ENCODE results near the gene GALR1. TPM values are rescaled to one million over a fixed set of nuclear protein-coding genes. Genes with fewer than 3 reads are reported as not detected.
A peak's percentile ranks its signal among the peaks of the same experiment; 100 is the strongest.
"Not testable (repeated sequence)": the region's sequence is repeated elsewhere in the genome, so short reads cannot be mapped to it uniquely, and the experiment has no call there.

The GALR1 gene
- polyA plus RNA-seq, 1 donor from 2014 or later, result not detected

GRCh38 chr18:77223653-77224052, 26.0 kb upstream of the GALR1 start:
- no peak overlapping the region for H3K4me3 Mint-ChIP-seq
- H3K9me3 Mint-ChIP-seq, result peaks cover 0 to 3% (median 0%) of the 10 kb centered on the region in 3 donors
- H3K27me3 Mint-ChIP-seq, result no peaks in the 10 kb centered on the region
- no peak overlapping the region for H3K27ac Mint-ChIP-seq
- no peaks in the 10 kb centered on the region for H3K36me3 Mint-ChIP-seq
- no peaks in the 10 kb centered on the region for H3K4me1 Mint-ChIP-seq

- Mint-ChIP-seq H3K27ac (no peak overlapping the region), H3K27me3 (peaks cover 17% of the 10 kb centered on the region), H3K4me3 (no peak overlapping the region), H3K4me1 (peaks cover 0 to 2% (median 0%) of the 10 kb centered on the region in 3 donors), H3K36me3 (peaks cover 2% of the 10 kb centered on the region), H3K9me3 (peaks cover 4 to 9% (median 5%) of the 10 kb centered on the region in 3 donors)
Measured at GRCh38 chr18:77230645-77231044, 19.0 kb upstream of the GALR1 start.

DNA sequence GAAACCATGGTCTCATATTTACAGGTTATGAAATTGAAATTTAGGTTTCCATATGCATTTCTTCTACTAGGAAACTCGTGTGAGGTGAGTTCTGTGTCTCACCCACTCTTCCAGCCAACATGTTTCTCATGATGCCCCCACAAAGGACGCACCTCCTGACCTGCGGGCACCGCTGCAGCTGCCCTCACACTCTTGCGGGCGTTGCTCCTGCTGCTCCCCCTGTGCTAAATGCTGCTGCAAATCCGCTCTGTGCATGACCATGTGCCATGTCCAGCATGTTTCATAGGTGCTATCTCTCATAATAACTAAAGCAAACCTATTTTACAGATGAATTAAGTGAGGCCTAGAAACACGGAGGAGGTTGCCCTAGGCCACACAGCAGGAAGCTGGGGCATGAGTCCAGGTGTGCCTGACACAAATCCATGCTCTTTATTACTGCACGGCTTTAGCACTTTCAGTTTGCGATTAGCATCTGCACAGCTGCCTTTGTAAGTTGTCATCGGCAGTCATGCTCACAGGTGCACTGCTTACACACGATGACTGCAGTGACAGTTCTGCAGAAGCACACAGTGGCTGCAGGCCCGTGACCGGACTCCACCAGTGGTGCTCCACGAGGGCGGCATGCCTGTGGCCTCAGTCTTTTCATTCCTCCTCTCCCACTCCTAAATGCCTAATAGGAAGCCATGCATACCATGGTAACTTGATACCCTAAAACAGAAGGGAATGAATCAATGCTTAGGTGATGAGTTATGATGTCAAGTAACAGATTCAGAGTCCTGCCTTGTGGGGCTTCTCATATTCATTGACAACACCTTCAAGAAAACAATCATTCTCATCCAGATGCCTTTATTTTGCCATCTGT, 14.9 kb upstream of the GALR1 start:
- peaks cover 4% of the 10 kb centered on the region for H3K36me3 Mint-ChIP-seq
- H3K27me3 Mint-ChIP-seq, result peaks cover 19% of the 10 kb centered on the region
- peaks cover 8 to 24% (median 19%) of the 10 kb centered on the region in 3 donors for H3K9me3 Mint-ChIP-seq
- no peak overlapping the region for H3K27ac Mint-ChIP-seq
- peaks cover 0 to 2% (median 0%) of the 10 kb centered on the region in 3 donors for H3K4me1 Mint-ChIP-seq
- no peak overlapping the region for H3K4me3 Mint-ChIP-seq

DNA sequence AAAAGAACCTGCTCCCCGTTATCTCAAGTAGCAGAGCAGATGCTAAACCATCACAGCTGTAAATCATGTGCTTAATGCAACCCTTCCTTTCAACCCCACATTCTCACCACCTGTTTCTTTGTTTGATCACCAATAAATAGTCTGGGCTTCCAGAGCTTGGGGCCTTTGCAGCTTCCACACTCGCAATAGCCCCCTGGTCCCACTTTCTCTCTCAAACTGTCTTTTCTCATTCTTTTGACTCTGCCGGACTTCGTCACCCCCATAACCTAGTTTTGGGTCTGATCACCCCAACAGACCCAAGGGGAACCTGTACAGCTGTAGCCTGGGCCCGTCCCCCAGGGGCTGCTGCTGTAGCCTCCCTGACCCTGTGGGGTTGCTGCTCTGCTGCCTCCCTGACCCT, 10.4 kb upstream of the GALR1 start:
- H3K27me3 Mint-ChIP-seq, result peaks cover 10% of the 10 kb centered on the region
- peak overlapping the region in 1 of 4 donors; percentile 52 for H3K4me3 Mint-ChIP-seq
- H3K9me3 Mint-ChIP-seq, result peaks cover 6 to 23% (median 15%) of the 10 kb centered on the region in 3 donors
- H3K4me1 Mint-ChIP-seq, H3K27ac Mint-ChIP-seq, H3K36me3 Mint-ChIP-seq: not testable (repeated sequence)

DNA sequence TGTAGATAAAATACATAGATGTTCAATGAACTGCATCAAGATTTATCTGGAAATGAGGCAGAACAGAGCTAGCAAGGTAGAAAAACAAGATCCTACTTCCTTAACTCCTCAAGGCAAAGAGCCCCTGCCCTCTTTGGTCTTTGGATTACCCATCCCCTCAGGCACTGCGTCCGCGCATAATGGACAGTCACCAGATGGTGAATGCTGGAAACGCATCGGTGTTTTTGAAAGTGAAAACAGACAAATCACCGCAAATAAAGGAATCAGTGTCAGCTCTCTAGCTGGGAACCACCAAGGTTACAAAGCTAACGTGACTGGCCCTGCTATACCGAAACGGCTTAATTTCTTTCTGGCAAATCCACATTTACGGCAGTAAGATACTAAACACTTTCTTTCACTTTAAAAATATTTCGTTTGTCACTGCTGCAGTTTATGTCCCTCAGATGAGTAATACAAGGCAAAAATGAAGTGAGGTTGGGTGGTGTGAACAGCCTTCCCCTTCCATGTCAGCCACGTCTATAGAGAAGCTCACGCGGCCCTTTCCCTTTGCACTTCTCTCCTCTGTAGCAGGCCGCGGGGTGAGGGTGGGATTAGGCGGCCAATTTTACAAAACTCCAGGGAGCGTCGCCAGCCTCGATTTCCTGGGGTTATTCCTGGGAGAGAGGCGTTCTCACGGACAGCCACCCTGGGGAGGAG, 627 bp upstream of the GALR1 start:
- Mint-ChIP-seq H3K27me3 (peaks cover 38% of the 10 kb centered on the region), H3K27ac (no peak overlapping the region), H3K36me3 (no peaks in the 10 kb centered on the region), H3K9me3 (peaks cover 3 to 13% (median 5%) of the 10 kb centered on the region in 3 donors), H3K4me3 (peak overlapping the region in 1 of 4 donors; percentile 28), H3K4me1 (peaks cover 1 to 7% (median 3%) of the 10 kb centered on the region in 3 donors)

DNA sequence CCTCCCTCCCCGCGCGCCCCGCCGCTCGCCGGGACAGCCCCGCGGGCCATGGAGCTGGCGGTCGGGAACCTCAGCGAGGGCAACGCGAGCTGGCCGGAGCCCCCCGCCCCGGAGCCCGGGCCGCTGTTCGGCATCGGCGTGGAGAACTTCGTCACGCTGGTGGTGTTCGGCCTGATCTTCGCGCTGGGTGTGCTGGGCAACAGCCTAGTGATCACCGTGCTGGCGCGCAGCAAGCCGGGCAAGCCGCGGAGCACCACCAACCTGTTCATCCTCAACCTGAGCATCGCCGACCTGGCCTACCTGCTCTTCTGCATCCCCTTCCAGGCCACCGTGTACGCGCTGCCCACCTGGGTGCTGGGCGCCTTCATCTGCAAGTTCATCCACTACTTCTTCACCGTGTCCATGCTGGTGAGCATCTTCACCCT, 865 bp downstream of the GALR1 start:
- H3K4me3 Mint-ChIP-seq, result peak overlapping the region in 1 of 4 donors; percentile 54
- H3K36me3 Mint-ChIP-seq, result no peaks in the 10 kb centered on the region
- H3K4me1 Mint-ChIP-seq, result peaks cover 1 to 7% (median 3%) of the 10 kb centered on the region in 3 donors
- H3K27me3 Mint-ChIP-seq, result peaks cover 45% of the 10 kb centered on the region
- H3K27ac Mint-ChIP-seq, result no peak overlapping the region
- H3K9me3 Mint-ChIP-seq, result peaks cover 3 to 10% (median 5%) of the 10 kb centered on the region in 3 donors

DNA sequence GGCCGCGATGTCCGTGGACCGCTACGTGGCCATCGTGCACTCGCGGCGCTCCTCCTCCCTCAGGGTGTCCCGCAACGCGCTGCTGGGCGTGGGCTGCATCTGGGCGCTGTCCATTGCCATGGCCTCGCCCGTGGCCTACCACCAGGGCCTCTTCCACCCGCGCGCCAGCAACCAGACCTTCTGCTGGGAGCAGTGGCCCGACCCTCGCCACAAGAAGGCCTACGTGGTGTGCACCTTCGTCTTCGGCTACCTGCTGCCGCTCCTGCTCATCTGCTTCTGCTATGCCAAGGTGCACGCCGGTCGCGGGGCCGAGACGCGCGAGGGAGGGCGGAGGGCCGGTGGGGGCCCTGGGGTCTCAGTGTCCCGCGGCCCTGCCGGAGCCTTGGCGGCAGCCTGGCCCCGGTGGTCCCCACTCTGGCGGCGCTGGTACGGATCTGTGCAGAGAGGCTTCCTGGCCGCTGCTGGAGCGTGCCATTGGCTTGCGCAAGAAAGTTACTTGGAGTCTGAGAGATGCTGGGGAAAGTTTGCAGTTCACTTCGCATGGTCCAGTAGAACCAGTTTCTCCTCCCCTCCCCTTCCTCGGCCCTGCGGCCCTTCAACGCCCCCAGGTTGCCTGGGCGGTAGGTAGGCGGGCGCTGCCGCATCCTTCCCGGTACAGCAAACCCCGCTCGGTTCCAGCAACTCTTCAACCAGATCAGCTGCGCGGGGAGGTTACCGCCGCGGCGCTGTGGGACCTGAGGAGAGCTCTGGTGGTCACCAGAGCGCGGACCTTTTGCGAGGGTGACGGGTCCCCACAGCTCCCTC, 1.5 kb downstream of the GALR1 start:
- Mint-ChIP-seq H3K36me3 (no peaks in the 10 kb centered on the region), H3K4me3 (peak overlapping the region in 2 of 4 donors; percentile 12 to 54), H3K9me3 (peaks cover 3 to 10% (median 5%) of the 10 kb centered on the region in 3 donors), H3K27ac (no peak overlapping the region), H3K27me3 (peaks cover 44% of the 10 kb centered on the region), H3K4me1 (peaks cover 1 to 7% (median 3%) of the 10 kb centered on the region in 3 donors)

- no peak overlapping the region for H3K27ac Mint-ChIP-seq
- H3K27me3 Mint-ChIP-seq, result peaks cover 47% of the 10 kb centered on the region
- peaks cover 2 to 7% (median 3%) of the 10 kb centered on the region in 3 donors for H3K9me3 Mint-ChIP-seq
- no peak overlapping the region for H3K4me3 Mint-ChIP-seq
- H3K36me3 Mint-ChIP-seq, result no peaks in the 10 kb centered on the region
- peaks cover 1 to 7% (median 3%) of the 10 kb centered on the region in 3 donors for H3K4me1 Mint-ChIP-seq
Measured at GRCh38 chr18:77251730-77252050, 2.0 kb downstream of the GALR1 start.

DNA sequence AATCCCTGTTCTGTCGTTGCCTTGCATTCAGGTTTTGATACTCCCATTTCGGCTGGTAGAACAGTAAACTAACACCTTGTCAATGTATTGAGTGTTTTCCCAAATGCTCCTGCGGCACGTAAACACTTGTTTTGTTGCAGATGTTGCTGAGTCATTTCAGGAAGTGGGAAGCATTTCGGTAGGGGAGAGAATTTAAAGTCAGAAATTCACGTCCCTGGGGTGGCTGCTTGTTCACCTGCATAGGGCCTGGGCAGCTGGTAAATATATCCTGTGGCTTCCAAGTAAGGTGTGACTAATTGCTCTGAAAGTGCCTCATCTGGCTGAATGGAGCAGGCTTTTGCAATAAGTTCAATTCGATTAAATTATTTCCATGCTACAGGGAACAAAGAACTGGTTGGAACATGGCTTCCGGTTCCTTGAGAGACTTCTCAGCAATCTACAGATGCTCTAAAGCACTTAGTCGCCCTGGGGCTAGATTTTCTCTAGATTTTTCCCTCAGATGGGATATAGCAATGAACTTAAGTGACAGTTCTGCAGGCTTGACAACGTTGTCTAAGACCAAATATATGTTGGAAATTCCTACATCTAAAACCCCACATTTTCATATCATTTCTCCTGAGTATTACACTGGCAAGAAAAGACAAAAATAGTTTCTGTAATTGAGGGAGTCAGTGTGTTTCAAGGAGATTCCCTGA, 5.2 kb downstream of the GALR1 start:
- Mint-ChIP-seq H3K27ac (no peak overlapping the region), H3K9me3 (peaks cover 0 to 3% (median 0%) of the 10 kb centered on the region in 3 donors), H3K36me3 (no peaks in the 10 kb centered on the region), H3K27me3 (peaks cover 35% of the 10 kb centered on the region), H3K4me1 (peaks cover 0 to 3% (median 3%) of the 10 kb centered on the region in 3 donors), H3K4me3 (no peak overlapping the region)

GRCh38 chr18:77255426-77256105, 5.9 kb downstream of the GALR1 start:
- Mint-ChIP-seq H3K27me3 (peaks cover 34% of the 10 kb centered on the region), H3K4me3 (no peak overlapping the region), H3K9me3 (peaks cover 0 to 3% (median 0%) of the 10 kb centered on the region in 3 donors), H3K27ac (no peak overlapping the region), H3K36me3 (no peaks in the 10 kb centered on the region), H3K4me1 (peaks cover 0 to 3% (median 2%) of the 10 kb centered on the region in 3 donors)

DNA sequence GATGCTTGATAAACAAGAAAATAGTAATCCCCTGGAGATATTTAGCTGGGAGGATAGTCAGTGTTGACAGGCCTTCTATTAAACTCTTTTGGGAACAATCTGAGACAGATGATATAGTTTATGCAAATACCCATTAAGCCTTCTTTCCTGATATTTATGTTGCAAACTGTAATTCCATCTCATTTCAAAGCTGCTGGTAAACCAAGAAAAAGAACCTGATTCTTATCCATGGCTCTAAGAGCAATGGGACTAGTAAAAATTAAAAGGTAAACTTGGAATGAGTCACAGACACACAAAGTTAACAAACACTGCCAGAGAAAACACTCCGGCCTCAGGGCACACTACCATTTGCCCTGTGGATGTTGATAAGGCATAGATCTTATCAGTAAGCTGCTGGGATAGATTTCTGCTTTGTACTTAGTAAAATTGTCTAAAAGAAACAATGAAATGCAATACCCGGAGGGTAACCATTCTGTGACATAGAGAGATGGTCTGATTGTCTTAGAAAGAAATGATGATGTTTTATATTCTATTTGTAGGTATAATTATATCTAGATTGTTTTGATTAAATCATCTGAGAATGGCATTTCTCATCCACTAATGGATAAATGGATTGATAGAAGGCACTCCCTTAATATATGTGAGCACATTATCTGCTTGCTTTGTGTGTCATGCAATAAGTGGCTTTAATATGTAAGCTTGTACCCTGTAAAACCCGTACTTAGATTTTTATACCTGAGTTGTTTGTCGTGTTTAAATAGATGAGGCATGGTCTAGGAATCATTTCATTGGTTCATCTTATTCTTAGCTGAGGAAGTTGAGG, 13.2 kb downstream of the GALR1 start:
- Mint-ChIP-seq H3K4me1 (peaks cover 0 to 1% (median 0%) of the 10 kb centered on the region in 3 donors), H3K27ac (no peak overlapping the region), H3K4me3 (no peak overlapping the region), H3K36me3 (no peaks in the 10 kb centered on the region), H3K9me3 (peaks cover 4 to 9% (median 8%) of the 10 kb centered on the region in 3 donors), H3K27me3 (peaks cover 5% of the 10 kb centered on the region)

GRCh38 chr18:77263466-77263763, 13.8 kb downstream of the GALR1 start:
- peaks cover 4 to 9% (median 8%) of the 10 kb centered on the region in 3 donors for H3K9me3 Mint-ChIP-seq
- H3K4me3 Mint-ChIP-seq, result no peak overlapping the region
- no peaks in the 10 kb centered on the region for H3K36me3 Mint-ChIP-seq
- H3K27me3 Mint-ChIP-seq, result peaks cover 5% of the 10 kb centered on the region
- H3K27ac Mint-ChIP-seq, result no peak overlapping the region
- peaks cover 0 to 1% (median 0%) of the 10 kb centered on the region in 3 donors for H3K4me1 Mint-ChIP-seq

DNA sequence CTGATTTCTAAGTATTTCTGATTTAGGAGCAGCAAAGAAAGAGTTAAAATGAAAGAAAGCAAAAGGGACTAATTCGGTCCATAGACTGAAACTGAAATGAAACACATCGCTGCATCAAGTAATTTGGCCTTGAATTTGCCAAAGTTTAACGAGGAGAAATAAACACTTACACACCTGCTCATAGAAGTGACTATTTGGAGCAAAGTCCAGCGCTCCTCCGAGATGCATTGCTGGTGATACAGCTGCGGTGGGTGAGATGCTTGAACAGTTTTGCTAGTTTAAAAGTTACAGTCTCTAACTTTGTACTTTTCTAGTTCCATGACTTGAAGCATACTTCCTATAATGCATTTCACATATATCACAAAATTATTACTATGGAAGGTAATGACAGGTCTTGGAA, 18.3 kb downstream of the GALR1 start:
- H3K9me3 Mint-ChIP-seq, result peaks cover 4 to 9% (median 8%) of the 10 kb centered on the region in 3 donors
- no peak overlapping the region for H3K4me3 Mint-ChIP-seq
- H3K36me3 Mint-ChIP-seq, result no peaks in the 10 kb centered on the region
- H3K27ac Mint-ChIP-seq, result no peak overlapping the region
- H3K27me3 Mint-ChIP-seq, result peaks cover 7% of the 10 kb centered on the region
- H3K4me1 Mint-ChIP-seq, result peaks cover 0 to 1% (median 0%) of the 10 kb centered on the region in 3 donors
